H9 (cell line): ENCODE measurements around the gene SEPTIN2. TPM values are rescaled to one million over a fixed set of nuclear protein-coding genes. Genes with fewer than 3 reads are reported as not detected.
"Not testable (repeated sequence)": the region's sequence is repeated elsewhere in the genome, so short reads cannot be mapped to it uniquely, and the experiment has no call there.

Source experiments
- DNase-seq: peaks from one replicate; pipeline ENCODE4 v3.0.0-alpha.2; 2017
- H2AFZ ChIP-seq: one replicate; pipeline ENCODE4 v1.6.1; 2013; ENCODE audit warnings: mild to moderate bottlenecking, low read length, control low read depth, moderate library complexity
- H2AK5ac ChIP-seq: 2 replicates; pipeline ENCODE4 v1.6.1; 2013; ENCODE audit warnings: low read length, control low read depth, mixed read lengths; ENCODE audit not compliant: insufficient read length
- H2BK120ac ChIP-seq: one replicate; pipeline ENCODE4 v1.6.1; 2013; ENCODE audit warnings: low read depth, mild to moderate bottlenecking, low read length, control low read depth, inconsistent platforms; ENCODE audit not compliant: poor library complexity, severe bottlenecking
- H2BK12ac ChIP-seq: 2 replicates; pipeline ENCODE4 v1.6.1; 2013; ENCODE audit warnings: low read length, control low read depth, mixed read lengths, low read depth; ENCODE audit not compliant: insufficient read length
- H2BK15ac ChIP-seq: 2 replicates; pipeline ENCODE4 v1.6.1; 2013; ENCODE audit warnings: low read depth, low read length, control low read depth
- H2BK20ac ChIP-seq: one replicate; pipeline ENCODE4 v1.6.1; 2013; ENCODE audit warnings: low read depth, mild to moderate bottlenecking, low read length, control low read depth, inconsistent platforms; ENCODE audit not compliant: poor library complexity, severe bottlenecking
- H2BK5ac ChIP-seq: 2 replicates; pipeline ENCODE4 v1.6.1; 2013; ENCODE audit warnings: low read length, control low read depth, mixed read lengths; ENCODE audit not compliant: insufficient read length
- H3K14ac ChIP-seq: 2 replicates; pipeline ENCODE4 v1.6.1; 2013; ENCODE audit warnings: low read length, control low read depth; ENCODE audit not compliant: insufficient read depth
- H3K18ac ChIP-seq: 2 replicates; pipeline ENCODE4 v1.6.1; 2013; ENCODE audit warnings: low read depth, mild to moderate bottlenecking, mixed read lengths, low read length, control low read depth; ENCODE audit not compliant: insufficient read length
- H3K23ac ChIP-seq: 2 replicates; pipeline ENCODE4 v1.6.1; 2013; ENCODE audit warnings: low read length, control low read depth, mixed read lengths, low read depth; ENCODE audit not compliant: insufficient read length
- H3K23me2 ChIP-seq: 2 replicates; pipeline ENCODE4 v1.6.1; 2013; ENCODE audit warnings: low read depth, mild to moderate bottlenecking, mixed read lengths, low read length, control low read depth; ENCODE audit not compliant: insufficient read length, poor library complexity, severe bottlenecking
- H3K27ac ChIP-seq: 2 replicates; pipeline ENCODE4 v1.5.1; 2013; ENCODE audit warnings: low read length, control low read depth, mixed read lengths, low read depth; ENCODE audit not compliant: insufficient read length
- H3K27me3 ChIP-seq: 2 replicates; pipeline ENCODE4 v1.6.1; 2013; ENCODE audit warnings: low read length, control low read depth, inconsistent platforms; ENCODE audit not compliant: insufficient read depth
- H3K4ac ChIP-seq: 2 replicates; pipeline ENCODE4 v1.6.1; 2013; ENCODE audit warnings: low read depth, mild to moderate bottlenecking, control low read depth, inconsistent platforms, low read length, moderate library complexity
- H3K4me1 ChIP-seq: 2 replicates; pipeline ENCODE4 v1.6.1; 2013; ENCODE audit warnings: low read length, control low read depth, inconsistent platforms; ENCODE audit not compliant: insufficient read depth
- H3K4me2 ChIP-seq: 2 replicates; pipeline ENCODE4 v1.6.1; 2013; ENCODE audit warnings: low read length, control low read depth, mixed read lengths; ENCODE audit not compliant: insufficient read length, insufficient read depth
- H3K56ac ChIP-seq: 2 replicates; pipeline ENCODE4 v1.6.1; 2013; ENCODE audit warnings: low read depth, mild to moderate bottlenecking, mixed read lengths, low read length, control low read depth; ENCODE audit not compliant: insufficient read length
- H3K79me1 ChIP-seq: 2 replicates; pipeline ENCODE4 v1.6.1; 2013; ENCODE audit warnings: low read depth, mild to moderate bottlenecking, moderate library complexity, low read length, control low read depth, inconsistent platforms; ENCODE audit not compliant: insufficient read depth, poor library complexity, severe bottlenecking
- H3K79me2 ChIP-seq: 2 replicates; pipeline ENCODE4 v1.6.1; 2013; ENCODE audit warnings: low read length, control low read depth, inconsistent platforms; ENCODE audit not compliant: insufficient read depth
- H3K9ac ChIP-seq: 2 replicates; pipeline ENCODE4 v1.6.1; 2013; ENCODE audit warnings: low read length, control low read depth, mixed read lengths; ENCODE audit not compliant: insufficient read length; ENCODE audit errors: extremely low read depth
- H3K9me3 ChIP-seq: one replicate; pipeline ENCODE4 v1.6.1; 2013; ENCODE audit warnings: low read depth, low read length, inconsistent platforms; ENCODE audit not compliant: control insufficient read depth
- H3T11ph ChIP-seq: one replicate; pipeline ENCODE4 v1.6.1; 2013; ENCODE audit warnings: mild to moderate bottlenecking, low read length, control low read depth, inconsistent platforms
- H4K20me1 ChIP-seq: one replicate; pipeline ENCODE4 v1.6.1; 2013; ENCODE audit not compliant: control insufficient read depth, insufficient read length, insufficient read depth
- H4K5ac ChIP-seq: 2 replicates; pipeline ENCODE4 v1.6.1; 2013; ENCODE audit warnings: low read depth, mild to moderate bottlenecking, mixed read lengths, low read length, control low read depth; ENCODE audit not compliant: insufficient read length
- H4K8ac ChIP-seq: replicated peaks from 2 replicates; pipeline ENCODE4 v1.6.1; 2013; ENCODE audit warnings: low read length, control low read depth, mixed read lengths, low read depth; ENCODE audit not compliant: insufficient read length
- H4K91ac ChIP-seq: 2 replicates; pipeline ENCODE4 v1.6.1; 2013; ENCODE audit warnings: low read depth, mild to moderate bottlenecking, moderate library complexity, mixed read lengths, low read length, control low read depth; ENCODE audit not compliant: insufficient read length
- H3K27ac Mint-ChIP-seq, 3 experiments: 2 replicates in 2 of 3; 3 replicates in 1 of 3; pipeline ENCODE4 v1.8.0; 2020 to 2021; ENCODE audit warnings: mixed read lengths in 3 of 3, mild to moderate bottlenecking in 1 of 3, moderate library complexity in 1 of 3
- H3K27me3 Mint-ChIP-seq: 2 replicates; pipeline ENCODE4 v1.8.0; 2021; ENCODE audit warnings: low read depth, mild to moderate bottlenecking, moderate library complexity, mixed read lengths
- H3K36me3 Mint-ChIP-seq, 3 experiments: 2 replicates in 2 of 3; 3 replicates in 1 of 3; pipeline ENCODE4 v1.8.0; 2020 to 2021; ENCODE audit warnings: low read depth in 3 of 3, mixed read lengths in 3 of 3; ENCODE audit not compliant: insufficient read depth in 1 of 3
- H3K4me1 Mint-ChIP-seq, 2 experiments: 2 replicates each; pipeline ENCODE4 v1.8.0; 2020; ENCODE audit warnings: mixed read lengths in 2 of 2
- H3K4me3 Mint-ChIP-seq, 2 experiments: 2 replicates in 1 of 2; 3 replicates in 1 of 2; pipeline ENCODE4 v1.8.0; 2020 to 2021; ENCODE audit warnings: mild to moderate bottlenecking in 2 of 2, mixed read lengths in 2 of 2, moderate library complexity in 1 of 2
- H3K9me3 Mint-ChIP-seq, 2 experiments: 2 replicates in 1 of 2; 3 replicates in 1 of 2; pipeline ENCODE4 v1.8.0; 2020; ENCODE audit warnings: mild to moderate bottlenecking in 2 of 2, mixed read lengths in 2 of 2, moderate library complexity in 1 of 2
- CTCF ChIP-seq: fragments of 200-600 bp; sonication (generic); conservative IDR thresholded peaks from 3 replicates; pipeline ENCODE4 v1.8.0; 2021; ENCODE audit warnings: antibody characterized with exemption, mild to moderate bottlenecking
- WGBS: extraction: QIAGEN DNeasy Blood & Tissue Kit; methylation state at CpG from one replicate; pipeline ENCODE4 v1.1.7; 2013; ENCODE audit warnings: missing lambda C conversion rate, low lambda C conversion rate, mixed read lengths; ENCODE audit not compliant: insufficient read length; ENCODE audit errors: extremely low coverage; 5-methylcytosine and 5-hydroxymethylcytosine counted together
- total RNA-seq: library from RNA; stranded (reverse); gene quantifications from 2 replicates; pipeline ENCODE4 v1.2.1, GENCODE V29; 2021

Gene SEPTIN2
- total RNA-seq, 1 experiment from 2014 or later, result 385 TPM

DNA sequence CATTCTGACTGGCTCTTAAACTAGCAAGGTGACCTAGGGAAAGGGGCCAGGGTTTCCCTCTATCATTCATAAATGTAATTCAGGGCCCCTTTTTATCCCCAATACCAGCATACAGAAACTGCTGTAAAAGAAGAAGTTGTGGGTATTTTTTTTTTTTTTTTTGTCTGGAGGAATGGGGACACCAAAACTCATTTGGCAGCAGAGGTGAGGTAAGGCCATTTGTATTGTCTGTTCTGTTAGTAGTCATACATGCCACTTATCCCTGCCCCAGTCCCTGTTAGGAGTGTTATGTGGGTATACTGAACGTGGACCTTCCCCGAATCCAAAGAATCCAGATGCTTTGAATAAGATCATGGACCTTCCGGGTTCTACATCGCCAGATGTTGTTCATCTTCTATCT lies 1.7 kb downstream of the SEPTIN2 start:
- no peaks in the 10 kb centered on the region for H4K20me1 ChIP-seq
- Mint-ChIP-seq H3K4me1 (peaks cover 59% of the 10 kb centered on the region in 2 experiments), H3K27me3 (no peaks in the 10 kb centered on the region), H3K4me3 (peak overlapping the region; percentile 100), H3K27ac (no peak overlapping the region; a peak in 3 of 7 replicates), H3K36me3 (peaks cover 4 to 25% (median 22%) of the 10 kb centered on the region in 3 experiments; a peak in 6 of 7 replicates), H3K9me3 (no peaks in the 10 kb centered on the region; a peak in 1 of 5 replicates)
- H2AFZ ChIP-seq, result no peak overlapping the region
- H2BK12ac ChIP-seq, result no peak overlapping the region
- no peak overlapping the region for H4K5ac ChIP-seq
- H2AK5ac ChIP-seq, result no peak overlapping the region
- no peak overlapping the region for H3K23ac ChIP-seq
- H3K14ac ChIP-seq, result no peak overlapping the region
- peaks cover 73% of the 10 kb centered on the region for H3K79me2 ChIP-seq
- no peaks in the 10 kb centered on the region for H3K79me1 ChIP-seq
- H3K27ac ChIP-seq, result no peak overlapping the region
- H2BK5ac ChIP-seq, result no peak overlapping the region
- H3K56ac ChIP-seq, result no peak overlapping the region
- no peak overlapping the region for H3K18ac ChIP-seq
- no peak overlapping the region for H2BK15ac ChIP-seq
- no peak overlapping the region for H2BK120ac ChIP-seq
- TF ChIP-seq CTCF, result no peak
- H3K4me1 ChIP-seq, result peaks cover 3% of the 10 kb centered on the region
- H3K27me3 ChIP-seq, result no peaks in the 10 kb centered on the region
- no peak for DNase-seq
- no peak overlapping the region for H4K91ac ChIP-seq
- no CpG with 5 or more reads among the region's 4 CpGs for WGBS
- H4K8ac ChIP-seq, result no peak overlapping the region
- no peak overlapping the region for H3K4ac ChIP-seq
- H3K9me3 ChIP-seq, result no peaks in the 10 kb centered on the region
- no peak overlapping the region for H2BK20ac ChIP-seq
- H3K4me2 ChIP-seq, result peak overlapping the region; percentile 95
- H3T11ph ChIP-seq, result no peak overlapping the region
- H3K9ac ChIP-seq, result peak overlapping the region; percentile 98
- peaks cover 9% of the 10 kb centered on the region for H3K23me2 ChIP-seq

DNA sequence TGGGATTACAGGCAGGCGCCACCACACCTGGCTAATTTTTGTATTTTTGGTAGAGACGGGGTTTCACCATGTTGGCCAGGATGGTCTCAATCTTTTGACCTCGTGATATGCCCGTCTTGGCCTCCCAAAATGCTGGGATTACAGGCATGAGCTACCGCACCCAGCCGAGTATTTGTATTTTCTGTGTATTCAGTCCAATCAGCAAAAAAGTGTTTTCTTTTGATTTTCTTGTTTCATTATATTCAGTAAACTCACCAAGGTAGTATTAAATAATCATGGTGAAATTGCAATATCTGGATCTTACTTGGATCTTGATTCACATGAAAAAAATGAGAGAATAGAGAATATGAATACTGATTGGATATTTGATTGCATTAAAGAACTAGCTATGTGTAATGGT lies 3.1 kb downstream of the SEPTIN2 start:
- DNase-seq, H3K56ac ChIP-seq, H3K23ac ChIP-seq, H4K20me1 ChIP-seq, H4K5ac ChIP-seq, H2AFZ ChIP-seq, H3K27ac ChIP-seq, H3K27me3 Mint-ChIP-seq, H2BK120ac ChIP-seq, H4K91ac ChIP-seq, H3K9me3 Mint-ChIP-seq, H3K9me3 ChIP-seq, H2BK12ac ChIP-seq, H2BK20ac ChIP-seq, H2BK5ac ChIP-seq, H3K4me1 ChIP-seq, H2AK5ac ChIP-seq, H3K23me2 ChIP-seq, H4K8ac ChIP-seq, H3K18ac ChIP-seq, H3K4me2 ChIP-seq, H3K9ac ChIP-seq, H3K14ac ChIP-seq, H2BK15ac ChIP-seq, H3K4ac ChIP-seq, H3K27me3 ChIP-seq, H3T11ph ChIP-seq, H3K79me1 ChIP-seq, H3K27ac Mint-ChIP-seq: not testable (repeated sequence)
- peaks cover 71% of the 10 kb centered on the region for H3K79me2 ChIP-seq
- Mint-ChIP-seq H3K36me3 (peaks cover 5 to 29% (median 26%) of the 10 kb centered on the region in 3 experiments; a peak in 6 of 7 replicates), H3K4me3 (peak overlapping the region; percentile 100; a peak in 4 of 5 replicates), H3K4me1 (peaks cover 55 to 56% of the 10 kb centered on the region in 2 experiments)
- no CpG with 5 or more reads among the region's 6 CpGs for WGBS
